Tibial nerve (tissue), 4 donors: ENCODE results near the gene NXF1. TPM values are rescaled to one million over a fixed set of nuclear protein-coding genes. Genes with fewer than 3 reads are reported as not detected.
A peak's percentile ranks its signal among the peaks of the same experiment; 100 is the strongest.

Experiments used
- DNase-seq, 2 donors: peaks; one replicate each; pipeline ENCODE4 v3.0.0-alpha.2; 2019; ENCODE audit warnings: low spot score in 2 of 2
- H3K27ac ChIP-seq, 4 donors: fragments of 200-600 bp; sonication (generic) in 3 of 4; one replicate each; pipeline ENCODE4 v1.5.1; 2017 to 2019; ENCODE audit warnings: mild to moderate bottlenecking in 1 of 4
- H3K27me3 ChIP-seq, 2 donors: fragments of 200-600 bp; sonication (generic) in 1 of 2; one replicate each; pipeline versions ENCODE4 v1.5.1 to v1.6.0; 2017 to 2019
- H3K36me3 ChIP-seq, 3 donors: fragments of 200-600 bp; sonication (generic); one replicate each; pipeline ENCODE4 v1.5.1; 2018 to 2019
- H3K4me1 ChIP-seq, 4 donors: fragments of 200-600 bp; sonication (generic) in 3 of 4; one replicate each; pipeline ENCODE4 v1.5.1; 2017 to 2019
- H3K4me3 ChIP-seq, 4 donors: fragments of 200-600 bp; sonication (generic) in 3 of 4; one replicate each; pipeline ENCODE4 v1.5.1; 2017 to 2019; ENCODE audit warnings: mild to moderate bottlenecking in 1 of 4, moderate library complexity in 1 of 4
- H3K9me3 ChIP-seq, 4 donors: fragments of 200-600 bp; sonication (generic) in 3 of 4; one replicate each; pipeline ENCODE4 v1.5.1; 2017 to 2019
- EP300 ChIP-seq, 2 donors: sonication (generic); formaldehyde crosslinking; IDR thresholded peaks; one replicate each; pipeline ENCODE4 v1.6.1; 2017; ENCODE audit warnings: antibody characterized with exemption in 2 of 2, mild to moderate bottlenecking in 1 of 2
- POLR2A ChIP-seq, 2 donors: fragments of 450-650 bp; IDR thresholded peaks; one replicate each; pipeline ENCODE4 v1.6.1; 2017; ENCODE audit warnings: antibody characterized with exemption in 2 of 2, mild to moderate bottlenecking in 2 of 2, moderate library complexity in 2 of 2
- WGBS, 2 donors: methylation state at CpG; one replicate each; pipeline ENCODE4 v1.1.5; 2018; 5-methylcytosine and 5-hydroxymethylcytosine counted together
- total RNA-seq, 4 donors: library from RNA; depleted of rRNA; stranded (reverse); fragments of >200 nt; gene quantifications; one replicate each; pipeline ENCODE4 v1.1.0, GENCODE V29; 2016
- TF ChIP-seq, protein P1 (sequence below), 5 experiments: fragments of 200-600 bp in 3 of 5; fragments of 450-650 bp in 2 of 5; sonication (generic) in 3 of 5; IDR thresholded peaks; one replicate each; pipeline ENCODE4 v1.5.1; 2016 to 2019; ENCODE audit warnings: antibody characterized with exemption in 5 of 5, mild to moderate bottlenecking in 3 of 5, moderate library complexity in 2 of 5

The NXF1 gene
- total RNA-seq, 4 donors from 2014 or later = 51.3 to 94.4 (median 67.0) TPM

DNA sequence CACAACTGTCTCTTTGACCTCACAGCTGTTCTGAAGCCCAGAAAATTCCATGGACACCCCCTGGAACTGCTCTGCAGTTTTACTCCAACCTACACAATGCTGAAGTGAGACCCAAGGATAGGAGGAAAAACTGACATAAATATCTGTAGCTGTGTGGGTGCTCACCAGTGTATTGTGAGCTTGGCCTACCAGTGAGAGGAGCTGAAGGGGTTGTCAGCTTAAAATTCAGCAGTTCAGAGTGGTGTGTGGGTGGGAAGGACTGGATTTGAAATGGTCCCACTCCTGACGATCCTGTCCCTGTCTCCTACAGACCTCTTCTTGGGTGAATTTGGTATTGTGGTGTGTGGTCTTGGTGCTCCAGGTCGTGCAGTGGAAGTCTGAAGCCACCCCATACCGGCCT is 15.7 kb downstream of the NXF1 start:
- no peak for TF ChIP-seq POLR2A (IDR thresholded peaks at IDR 0.05)
- TF ChIP-seq, protein P1, sequence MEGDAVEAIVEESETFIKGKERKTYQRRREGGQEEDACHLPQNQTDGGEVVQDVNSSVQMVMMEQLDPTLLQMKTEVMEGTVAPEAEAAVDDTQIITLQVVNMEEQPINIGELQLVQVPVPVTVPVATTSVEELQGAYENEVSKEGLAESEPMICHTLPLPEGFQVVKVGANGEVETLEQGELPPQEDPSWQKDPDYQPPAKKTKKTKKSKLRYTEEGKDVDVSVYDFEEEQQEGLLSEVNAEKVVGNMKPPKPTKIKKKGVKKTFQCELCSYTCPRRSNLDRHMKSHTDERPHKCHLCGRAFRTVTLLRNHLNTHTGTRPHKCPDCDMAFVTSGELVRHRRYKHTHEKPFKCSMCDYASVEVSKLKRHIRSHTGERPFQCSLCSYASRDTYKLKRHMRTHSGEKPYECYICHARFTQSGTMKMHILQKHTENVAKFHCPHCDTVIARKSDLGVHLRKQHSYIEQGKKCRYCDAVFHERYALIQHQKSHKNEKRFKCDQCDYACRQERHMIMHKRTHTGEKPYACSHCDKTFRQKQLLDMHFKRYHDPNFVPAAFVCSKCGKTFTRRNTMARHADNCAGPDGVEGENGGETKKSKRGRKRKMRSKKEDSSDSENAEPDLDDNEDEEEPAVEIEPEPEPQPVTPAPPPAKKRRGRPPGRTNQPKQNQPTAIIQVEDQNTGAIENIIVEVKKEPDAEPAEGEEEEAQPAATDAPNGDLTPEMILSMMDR (IDR thresholded peaks at IDR 0.05) = no peak
- TF ChIP-seq EP300 (IDR thresholded peaks at IDR 0.05) = no peak

DNA sequence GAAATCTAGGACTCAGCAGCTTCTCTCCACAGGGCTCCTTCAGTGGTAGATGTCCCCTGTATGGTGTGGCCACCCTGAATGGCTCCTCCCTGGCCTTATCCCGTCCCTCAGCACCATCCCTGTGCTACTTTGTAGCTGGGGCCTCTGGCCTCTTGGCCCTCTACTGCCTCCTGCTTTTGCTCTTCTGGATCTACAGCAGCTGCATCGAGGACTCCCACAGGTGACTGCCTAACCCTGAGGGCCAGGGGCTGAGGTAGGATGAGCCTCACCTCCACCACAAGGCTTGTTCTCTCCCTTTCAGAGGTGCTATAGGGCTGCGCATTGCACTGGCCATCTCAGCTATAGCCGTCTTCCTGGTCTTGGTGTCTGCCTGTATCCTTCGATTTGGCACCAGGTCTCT is 16.2 kb downstream of the NXF1 start:
- Histone ChIP-seq H3K4me1 (peaks cover 6 to 60% (median 42%) of the 10 kb centered on the region in 4 donors), H3K27me3 (no peaks in the 10 kb centered on the region), H3K9me3 (no peaks in the 10 kb centered on the region), H3K27ac (peak overlapping the region in 1 of 4 donors; percentile 36), H3K36me3 (peaks cover 0 to 46% (median under 1%) of the 10 kb centered on the region in 3 donors), H3K4me3 (no peak overlapping the region)
- TF ChIP-seq, protein P1 (IDR thresholded peaks at IDR 0.05) = no peak
- TF ChIP-seq EP300 (IDR thresholded peaks at IDR 0.05) (no peak), POLR2A (IDR thresholded peaks at IDR 0.05) (no peak)
- 70 to 74% methylated on average over 5 of the region's 5 CpGs for WGBS, 2 donors
- DNase-seq = no peak

More for the DNA sequence above, 15.7 kb downstream of the NXF1 start:
- Histone ChIP-seq H3K27ac (no peak overlapping the region), H3K4me1 (peaks cover 6 to 60% (median 42%) of the 10 kb centered on the region in 4 donors), H3K27me3 (no peaks in the 10 kb centered on the region), H3K9me3 (no peaks in the 10 kb centered on the region), H3K4me3 (no peak overlapping the region), H3K36me3 (peaks cover 0 to 49% (median 6%) of the 10 kb centered on the region in 3 donors)
- 43 to 52% methylated on average over 3 of the region's 3 CpGs for WGBS, 2 donors
- no peak for DNase-seq

DNA sequence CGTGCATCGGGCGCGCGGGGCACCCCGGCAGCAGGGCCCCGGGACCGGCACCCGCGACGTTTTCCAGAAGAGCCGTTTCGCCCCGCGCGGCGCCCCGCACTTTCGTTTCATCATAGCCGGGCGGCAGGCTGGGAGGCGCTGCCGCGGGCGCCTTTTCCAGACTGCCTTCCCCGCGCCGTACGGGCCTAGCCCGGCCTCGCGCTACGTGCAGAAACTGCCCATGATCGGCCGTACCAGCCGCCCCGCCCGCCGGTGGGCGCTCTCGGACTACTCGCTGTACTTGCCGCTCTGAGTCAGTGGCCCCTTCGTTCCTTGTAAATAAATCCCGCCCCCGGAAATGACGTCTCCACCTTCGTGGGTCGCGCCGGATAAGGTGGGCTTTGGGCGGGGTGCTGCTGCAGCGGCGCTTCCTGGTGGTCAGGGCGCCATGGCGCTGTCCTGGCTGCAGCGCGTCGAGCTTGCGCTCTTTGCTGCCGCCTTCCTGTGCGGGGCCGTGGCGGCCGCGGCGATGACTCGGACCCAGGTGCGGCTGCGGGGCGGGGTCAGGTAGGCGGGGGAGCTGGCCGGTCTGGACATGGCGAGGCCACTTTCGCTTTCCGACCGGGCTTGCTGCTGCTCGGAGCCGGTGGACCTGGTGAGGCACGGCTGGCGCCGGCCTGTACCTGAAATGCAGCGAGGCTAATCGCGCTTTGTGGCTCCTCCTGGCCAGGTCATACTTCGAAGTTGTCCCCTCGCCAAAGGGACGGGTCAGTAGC is 18.1 kb downstream of the NXF1 start, which contains the start of gene TMEM179B:
TSS of gene TMEM179B (plus strand) at position 398 of the 755 bp plus-strand sequence. CDS start at position 428, 30 bp downstream.
- H3K4me3 ChIP-seq = peak within 1 kb of the TSS; percentile 87 to 100 (median 97)
- peaks cover 6 to 54% (median 37%) of the 10 kb centered on the region in 4 donors for H3K4me1 ChIP-seq
- peak within 1 kb of the TSS; percentile 88 to 99 (median 98) for H3K27ac ChIP-seq
- H3K36me3 ChIP-seq = peaks cover 0 to 38% (median 0%) of the 10 kb centered on the region in 3 donors
- no peaks in the 10 kb centered on the region for H3K9me3 ChIP-seq
- TF ChIP-seq POLR2A (IDR thresholded peaks at IDR 0.05) (peak; percentile 83 to 98), EP300 (IDR thresholded peaks at IDR 0.05) (peak; percentile 90 to 99)
- TF ChIP-seq, protein P1 (IDR thresholded peaks at IDR 0.05) = peak in 2 of 5 experiments; percentile 38 to 55
- 0% methylated on average over 3 to 52 of the region's 88 CpGs for WGBS, 2 donors
- DNase-seq = peak; percentile 98 to 100
- no peaks in the 10 kb centered on the region for H3K27me3 ChIP-seq

DNA sequence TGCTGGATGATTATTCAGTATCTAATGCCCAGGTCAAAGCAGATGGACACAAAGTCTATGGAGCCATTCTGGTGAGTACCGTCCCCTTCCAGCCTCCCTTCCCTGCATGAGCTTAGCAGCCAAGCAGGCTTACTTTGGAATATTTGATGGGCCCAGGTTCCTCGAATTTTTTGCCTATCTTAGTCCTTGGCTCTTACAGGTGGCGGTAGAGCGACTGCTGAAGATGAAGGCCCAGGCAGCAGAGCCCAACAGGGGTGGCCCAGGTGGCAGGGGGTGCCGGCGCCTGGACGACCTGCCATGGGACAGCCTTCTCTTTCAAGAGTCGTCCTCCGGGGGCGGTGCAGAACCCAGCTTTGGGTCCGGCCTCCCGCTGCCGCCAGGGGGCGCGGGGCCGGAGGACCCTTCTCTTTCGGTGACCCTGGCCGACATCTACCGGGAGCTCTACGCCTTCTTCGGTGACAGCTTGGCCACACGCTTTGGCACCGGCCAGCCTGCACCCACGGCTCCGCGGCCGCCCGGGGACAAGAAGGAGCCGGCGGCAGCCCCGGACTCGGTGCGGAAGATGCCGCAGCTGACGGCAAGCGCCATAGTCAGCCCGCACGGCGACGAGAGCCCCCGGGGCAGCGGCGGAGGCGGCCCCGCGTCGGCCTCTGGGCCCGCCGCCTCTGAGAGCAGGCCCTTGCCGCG is 18.8 kb downstream of the NXF1 start:
- H3K27ac ChIP-seq = peak overlapping the region; percentile 88 to 99 (median 98)
- H3K9me3 ChIP-seq = no peaks in the 10 kb centered on the region
- H3K4me3 ChIP-seq = peak overlapping the region; percentile 87 to 100 (median 97)
- peak; percentile 76 to 82 for DNase-seq
- peaks cover 0 to 41% (median 0%) of the 10 kb centered on the region in 3 donors for H3K36me3 ChIP-seq
- 1 to 6% methylated on average over 6 to 11 of the region's 51 CpGs for WGBS, 2 donors
- H3K27me3 ChIP-seq = no peaks in the 10 kb centered on the region
- no peak for TF ChIP-seq POLR2A (IDR thresholded peaks at IDR 0.05)
- TF ChIP-seq EP300 (IDR thresholded peaks at IDR 0.05) = no peak
- TF ChIP-seq, protein P1 (IDR thresholded peaks at IDR 0.05) = peak; percentile 93 to 98 (median 96)
- H3K4me1 ChIP-seq = peaks cover 6 to 50% (median 34%) of the 10 kb centered on the region in 4 donors
